Endothelial cell of umbilical vein (primary cell): ENCODE data around the gene PI4K2B. TPM values are rescaled to one million over a fixed set of nuclear protein-coding genes. Genes with fewer than 3 reads are reported as not detected.

Source experiments
- BruUV-seq: library from RNA; stranded (reverse); fragments of 400-500 nt; replicated peaks from 2 replicates; lab custom pipeline; 2021; lab: Mats Ljungman, UMichigan
- CTCF ChIA-PET: fragments of 300-600, 350-600 bp; sonication (Branson Sonifier 250); formaldehyde crosslinking; loops from one replicate; lab custom pipeline; 2021; ENCODE audit warnings: antibody characterized with exemption, inconsistent platforms; lab: Charles Lee
- POLR2A ChIA-PET: fragments of 300-600, 350-600 bp; sonication (Branson Sonifier 250); formaldehyde crosslinking; loops from one replicate; lab custom pipeline; 2021; ENCODE audit warnings: antibody characterized with exemption, inconsistent platforms; lab: Charles Lee
- DNase-seq: peaks from one replicate; pipeline ENCODE4 v3.0.0-alpha.2; 2011; ENCODE audit warnings: low read depth, low spot score
- FAIRE-seq: peaks from 2 replicates; lab custom pipeline; 2011; peaks lifted over from hg19 to GRCh38; lab: Jason Lieb, UNC
- H2AFZ ChIP-seq: 2 replicates; pipeline ENCODE4 v1.6.0; 2012; ENCODE audit warnings: low read depth, low read length, control low read depth, inconsistent platforms
- H3K27ac ChIP-seq: 2 replicates; pipeline ENCODE4 v1.5.1; 2011; ENCODE audit warnings: low read depth, mild to moderate bottlenecking, control low read depth, low read length, moderate library complexity; ENCODE audit not compliant: insufficient read depth
- H3K27me3 ChIP-seq, 2 experiments: 2 replicates each; pipeline versions ENCODE4 v1.6.0 to v1.6.1; 2011; ENCODE audit warnings: low read length in 2 of 2, mixed read lengths in 1 of 2; ENCODE audit not compliant: control insufficient read depth in 2 of 2, insufficient read depth in 2 of 2
- H3K36me3 ChIP-seq, 2 experiments: 2 replicates in 1 of 2; 3 replicates in 1 of 2; pipeline ENCODE4 v1.5.1; 2011; ENCODE audit warnings: low read length in 2 of 2, mild to moderate bottlenecking in 1 of 2, moderate library complexity in 1 of 2; ENCODE audit not compliant: control insufficient read depth in 2 of 2, insufficient read depth in 2 of 2; ENCODE audit errors: extremely low read depth in 1 of 2
- H3K4me1 ChIP-seq: 3 replicates; pipeline ENCODE4 v1.5.1; 2011; ENCODE audit warnings: mild to moderate bottlenecking, low read length; ENCODE audit not compliant: control insufficient read depth, insufficient read depth; ENCODE audit errors: extremely low read depth
- H3K4me2 ChIP-seq: 2 replicates; pipeline ENCODE4 v1.6.1; 2011; ENCODE audit warnings: low read length, control low read depth, mixed read lengths; ENCODE audit not compliant: insufficient read depth
- H3K4me3 ChIP-seq, 3 experiments: fragments of 200-600 bp in 1 of 3; sonication (generic), shearing (Covaris generic) in 1 of 3; replicated peaks in 1 of 3; 2 replicates each; pipeline ENCODE4 v1.5.1; 2011 to 2016; ENCODE audit warnings: control low read depth in 3 of 3, low read length in 3 of 3, mild to moderate bottlenecking in 2 of 3, inconsistent platforms in 1 of 3, low read depth in 1 of 3, moderate library complexity in 1 of 3; ENCODE audit not compliant: insufficient read depth in 1 of 3
- H3K79me2 ChIP-seq: 2 replicates; pipeline ENCODE4 v1.6.0; 2012; ENCODE audit warnings: low read length, inconsistent platforms; ENCODE audit not compliant: control insufficient read depth, insufficient read depth
- H3K9ac ChIP-seq: replicated peaks from 2 replicates; pipeline ENCODE3; 2011; ENCODE audit warnings: low read length, control low read depth; ENCODE audit not compliant: insufficient read depth; ENCODE audit errors: extremely low read depth
- H3K9me1 ChIP-seq: replicated peaks from 3 replicates; pipeline ENCODE4 v1.6.0; 2011; ENCODE audit warnings: mild to moderate bottlenecking, low read length; ENCODE audit not compliant: control insufficient read depth, insufficient read depth; ENCODE audit errors: extremely low read depth
- H3K9me3 ChIP-seq: replicated peaks from 2 replicates; pipeline ENCODE4 v1.5.1; 2012; ENCODE audit warnings: low read length, inconsistent platforms; ENCODE audit not compliant: control insufficient read depth, insufficient read depth
- H4K20me1 ChIP-seq: replicated peaks from 2 replicates; pipeline ENCODE3; 2011; ENCODE audit warnings: mild to moderate bottlenecking, low read length; ENCODE audit not compliant: control insufficient read depth, insufficient read depth; ENCODE audit errors: extremely low read depth
- EZH2 ChIP-seq: IDR thresholded peaks from 2 replicates; pipeline ENCODE4 v1.6.1; 2012; ENCODE audit warnings: borderline replicate concordance, low read depth, mild to moderate bottlenecking, moderate library complexity, low read length, inconsistent platforms; ENCODE audit not compliant: severe bottlenecking
- FOS ChIP-seq: IDR thresholded peaks from 2 replicates; pipeline ENCODE4 v1.6.1; 2011; ENCODE audit warnings: mild to moderate bottlenecking, low read length, moderate library complexity, borderline replicate concordance; ENCODE audit not compliant: insufficient read depth
- GATA2 ChIP-seq: IDR thresholded peaks from 2 replicates; pipeline ENCODE4 v1.7.0; 2011; ENCODE audit warnings: low read depth, mild to moderate bottlenecking, moderate library complexity, mixed read lengths, low read length; ENCODE audit not compliant: insufficient read length, insufficient read depth
- JUN ChIP-seq: IDR thresholded peaks from 2 replicates; pipeline ENCODE4 v1.6.1; 2011; ENCODE audit warnings: borderline replicate concordance, low read depth; ENCODE audit not compliant: insufficient read length, insufficient read depth
- POLR2A ChIP-seq: IDR thresholded peaks from 2 replicates; pipeline ENCODE4 v1.6.1; 2012; ENCODE audit warnings: low read depth, mild to moderate bottlenecking, control low read depth, low read length
- POLR2AphosphoS5 ChIP-seq: IDR thresholded peaks from 2 replicates; pipeline ENCODE4 v1.6.1; 2012; ENCODE audit warnings: low read depth, mild to moderate bottlenecking, control low read depth, low read length, moderate library complexity; ENCODE audit not compliant: insufficient read depth
- dilution Hi-C: fragments of 300-500 bp; cut with MboI; formaldehyde crosslinking; loops from one replicate; pipeline ENCODE4 v1.15.0; 2019; ENCODE audit warnings: low sequenced_read_pairs; ENCODE audit not compliant: extremely low pct_ligation_motif_present
- intact Hi-C: fragments of 100-400 bp; cut with micrococcal nuclease; formaldehyde crosslinking; loops from one replicate; pipeline ENCODE4 v1.10.0; 2022
- polyA plus RNA-seq, 4 experiments: library from polyadenylated mRNA; depleted of rRNA in 3 of 4; stranded (reverse) in 3 of 4; unstranded in 1 of 4; fragments of >200 nt; gene quantifications; 2 replicates each; pipeline versions ENCODE4 v1.2.1 to v1.2.3, GENCODE V29; 2011 to 2012; ENCODE audit warnings: missing spikeins in 1 of 4
- total RNA-seq: library from RNA; stranded (reverse); gene quantifications from 2 replicates; pipeline ENCODE4 v1.2.3, GENCODE V29; 2021
- TF ChIP-seq, protein P1 (sequence below), 2 donors: IDR thresholded peaks; 1 replicate in 1 of 2; 2 replicates in 1 of 2; pipeline ENCODE4 v1.5.1; 2011; ENCODE audit warnings: low read length in 2 of 2, mild to moderate bottlenecking in 2 of 2, moderate library complexity in 2 of 2, control low read depth in 1 of 2, inconsistent platforms in 1 of 2, low read depth in 1 of 2; ENCODE audit not compliant: insufficient read depth in 1 of 2; ENCODE audit errors: extremely low read depth in 1 of 2
- TF ChIP-seq, protein P2 (sequence below): IDR thresholded peaks from 2 replicates; pipeline ENCODE4 v1.6.1; 2011; ENCODE audit not compliant: insufficient read depth, insufficient read length

PI4K2B gene
- total and polyA plus RNA-seq, 2 donors (not counting 3 experiments of a cell fraction or from before 2014, with no cell fraction given), result 3.5 to 19.3 TPM

DNA sequence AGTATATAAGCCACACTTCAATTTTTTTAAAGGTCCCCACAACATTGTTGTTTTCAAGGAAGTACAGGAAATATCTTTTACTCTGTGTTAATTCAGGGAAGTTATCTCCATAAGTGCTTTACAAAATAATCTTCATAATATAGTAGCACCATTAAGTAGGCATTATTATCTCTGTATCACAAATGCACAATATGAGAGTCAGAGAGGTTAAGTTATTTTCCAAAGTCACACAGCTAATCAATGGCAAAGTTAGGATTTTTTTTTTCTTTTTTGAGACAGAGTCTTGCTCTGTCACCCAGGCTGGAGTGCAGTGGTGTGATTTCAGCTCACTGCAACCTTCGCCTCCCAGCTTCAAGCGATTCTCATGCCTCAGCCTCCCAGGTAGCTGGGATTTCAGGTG is 35.1 kb upstream of the PI4K2B start:
- Histone ChIP-seq H3K27me3 (peaks cover 0 to 2% of the 10 kb centered on the region in 2 experiments), H3K9ac (no peak overlapping the region), H3K4me1 (no peaks in the 10 kb centered on the region), H3K4me3 (no peak overlapping the region), H2AFZ (no peak overlapping the region), H3K9me3 (no peaks in the 10 kb centered on the region), H3K4me2 (no peak overlapping the region), H3K36me3 (no peaks in the 10 kb centered on the region), H3K79me2 (no peaks in the 10 kb centered on the region), H4K20me1 (no peaks in the 10 kb centered on the region), H3K27ac (no peak overlapping the region), H3K9me1 (no peaks in the 10 kb centered on the region)
- no peak for TF ChIP-seq GATA2
- no peak for DNase-seq
- CTCF ChIA-PET, result no interaction called here
- dilution Hi-C loops (no loop called here), intact Hi-C loops (no loop called here)
- POLR2A ChIA-PET, result no interaction called here
- no TSS peak for BruUV-seq
- no peak for FAIRE-seq

DNA sequence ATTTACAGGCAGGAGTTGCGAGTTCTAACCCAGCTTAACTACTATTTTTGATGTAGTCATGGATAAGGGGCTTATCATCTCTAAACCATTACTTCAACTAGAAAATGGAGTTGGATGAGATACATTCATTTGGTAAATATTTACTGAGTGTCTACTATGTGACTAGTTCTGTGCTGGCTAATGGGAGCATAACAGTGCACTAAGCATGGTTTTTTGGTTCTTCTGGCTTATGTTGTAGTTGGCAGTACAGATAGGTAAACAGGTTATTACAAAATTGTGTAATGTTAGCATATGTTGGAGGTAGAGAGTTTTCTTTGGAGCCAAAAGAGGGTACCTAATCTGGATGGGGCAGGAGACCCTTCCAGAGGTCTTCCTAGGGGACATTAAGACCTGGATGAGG is 25.8 kb upstream of the PI4K2B start:
- ChIA-PET POLR2A (no interaction called here), CTCF (interaction anchor here (1.3 kb wide), 1 partner anchor 159 kb away, joined by 3 read pairs; no protein-coding TSS in a partner anchor)
- no TSS peak for BruUV-seq
- no peak for FAIRE-seq
- intact Hi-C loops, result no loop called here
- Histone ChIP-seq H3K4me2 (no peak overlapping the region), H4K20me1 (no peaks in the 10 kb centered on the region), H3K27ac (no peak overlapping the region), H3K4me1 (no peaks in the 10 kb centered on the region), H3K79me2 (no peaks in the 10 kb centered on the region), H3K9me1 (no peaks in the 10 kb centered on the region), H3K36me3 (no peaks in the 10 kb centered on the region), H3K9me3 (no peaks in the 10 kb centered on the region), H2AFZ (no peak overlapping the region), H3K27me3 (peaks cover 5 to 10% of the 10 kb centered on the region in 2 experiments), H3K9ac (no peak overlapping the region), H3K4me3 (no peak overlapping the region)
- dilution Hi-C loops, result no loop called here
- TF ChIP-seq FOS (no peak), GATA2 (no peak), JUN (no peak), POLR2A (no peak), POLR2AphosphoS5 (no peak), EZH2 (no peak)
- TF ChIP-seq, protein P1, sequence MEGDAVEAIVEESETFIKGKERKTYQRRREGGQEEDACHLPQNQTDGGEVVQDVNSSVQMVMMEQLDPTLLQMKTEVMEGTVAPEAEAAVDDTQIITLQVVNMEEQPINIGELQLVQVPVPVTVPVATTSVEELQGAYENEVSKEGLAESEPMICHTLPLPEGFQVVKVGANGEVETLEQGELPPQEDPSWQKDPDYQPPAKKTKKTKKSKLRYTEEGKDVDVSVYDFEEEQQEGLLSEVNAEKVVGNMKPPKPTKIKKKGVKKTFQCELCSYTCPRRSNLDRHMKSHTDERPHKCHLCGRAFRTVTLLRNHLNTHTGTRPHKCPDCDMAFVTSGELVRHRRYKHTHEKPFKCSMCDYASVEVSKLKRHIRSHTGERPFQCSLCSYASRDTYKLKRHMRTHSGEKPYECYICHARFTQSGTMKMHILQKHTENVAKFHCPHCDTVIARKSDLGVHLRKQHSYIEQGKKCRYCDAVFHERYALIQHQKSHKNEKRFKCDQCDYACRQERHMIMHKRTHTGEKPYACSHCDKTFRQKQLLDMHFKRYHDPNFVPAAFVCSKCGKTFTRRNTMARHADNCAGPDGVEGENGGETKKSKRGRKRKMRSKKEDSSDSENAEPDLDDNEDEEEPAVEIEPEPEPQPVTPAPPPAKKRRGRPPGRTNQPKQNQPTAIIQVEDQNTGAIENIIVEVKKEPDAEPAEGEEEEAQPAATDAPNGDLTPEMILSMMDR (IDR thresholded peaks at IDR 0.05; ENCODE audit: extremely low read depth in 1 of 2, insufficient read depth in 1 of 2, low read depth in 1 of 2, low read length in 2 of 2), result no peak
- TF ChIP-seq, protein P2, sequence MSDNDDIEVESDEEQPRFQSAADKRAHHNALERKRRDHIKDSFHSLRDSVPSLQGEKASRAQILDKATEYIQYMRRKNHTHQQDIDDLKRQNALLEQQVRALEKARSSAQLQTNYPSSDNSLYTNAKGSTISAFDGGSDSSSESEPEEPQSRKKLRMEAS, result no peak
- no peak for DNase-seq
